A549 (cell line): Measurements from ENCODE around the gene TMEM132D.

ENCODE experiments used
- CHD4 ChIP-seq: fragments of 200-600 bp; sonication (generic); IDR thresholded peaks from 2 replicates; pipeline ENCODE4 v1.6.1; 2016; ENCODE audit warnings: antibody characterized with exemption, mild to moderate bottlenecking, borderline replicate concordance
- EP300 ChIP-seq, 2 experiments: fragments of >200 bp; sonication (Bioruptor Twin); formaldehyde crosslinking; IDR thresholded peaks; 2 replicates in 1 of 2; 3 replicates in 1 of 2; pipeline ENCODE4 v1.6.1; 2016 to 2017
- NPAS2 ChIP-seq: fragments of 250-450 bp; sonication (Bioruptor Pico); IDR thresholded peaks from 2 replicates; pipeline ENCODE4 v1.8.0; 2022; ENCODE audit warnings: mild to moderate bottlenecking, moderate library complexity, borderline replicate concordance
- RAD21 ChIP-seq, 2 experiments: fragments of >200 bp in 1 of 2; sonication (Bioruptor Twin) in 1 of 2; formaldehyde crosslinking in 1 of 2; IDR thresholded peaks in 1 of 2; conservative IDR thresholded peaks in 1 of 2; 2 replicates in 1 of 2; 3 replicates in 1 of 2; pipeline ENCODE4 v1.6.1; 2012 to 2018; ENCODE audit warnings: inconsistent platforms in 1 of 2
- RNF2 ChIP-seq: fragments of 200-600 bp; sonication (generic); IDR thresholded peaks from 2 replicates; pipeline ENCODE4 v1.6.1; 2016; ENCODE audit warnings: low read depth, mild to moderate bottlenecking, antibody characterized with exemption, moderate library complexity, borderline replicate concordance
- TF ChIP-seq, protein P1 (sequence below): fragments of >200 bp; sonication (Bioruptor Twin); formaldehyde crosslinking; IDR thresholded peaks from 3 replicates; pipeline ENCODE4 v1.5.1; 2016

DNA sequence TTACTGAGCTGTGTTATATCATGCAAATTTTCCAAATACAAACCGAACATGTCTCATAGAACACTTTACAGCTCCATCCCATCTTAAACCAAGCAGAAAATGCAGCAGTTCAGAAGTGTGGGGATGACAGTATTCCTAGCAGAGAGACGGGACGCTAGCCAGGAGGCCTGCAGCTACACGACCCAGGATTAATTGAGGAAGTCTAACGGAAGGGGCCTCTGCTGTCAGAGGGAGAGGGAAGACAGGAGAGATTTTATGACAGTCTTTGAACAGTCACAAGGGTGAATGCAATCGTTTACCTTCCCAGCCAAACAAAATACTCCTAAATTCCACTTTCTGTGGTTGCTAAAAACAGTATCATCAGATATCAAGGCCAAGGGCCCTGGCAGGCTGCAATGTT lies 261.9 kb downstream of the TMEM132D start:
- TF ChIP-seq NPAS2 (no peak), CHD4 (no peak), EP300 (IDR thresholded peaks at IDR 0.05) (no peak), RAD21 (conservative IDR thresholded peaks at IDR 0.05 in 1 of 2, IDR thresholded peaks at IDR 0.05 in 1 of 2) (no peak), RNF2 (no peak)
- TF ChIP-seq, protein P1, sequence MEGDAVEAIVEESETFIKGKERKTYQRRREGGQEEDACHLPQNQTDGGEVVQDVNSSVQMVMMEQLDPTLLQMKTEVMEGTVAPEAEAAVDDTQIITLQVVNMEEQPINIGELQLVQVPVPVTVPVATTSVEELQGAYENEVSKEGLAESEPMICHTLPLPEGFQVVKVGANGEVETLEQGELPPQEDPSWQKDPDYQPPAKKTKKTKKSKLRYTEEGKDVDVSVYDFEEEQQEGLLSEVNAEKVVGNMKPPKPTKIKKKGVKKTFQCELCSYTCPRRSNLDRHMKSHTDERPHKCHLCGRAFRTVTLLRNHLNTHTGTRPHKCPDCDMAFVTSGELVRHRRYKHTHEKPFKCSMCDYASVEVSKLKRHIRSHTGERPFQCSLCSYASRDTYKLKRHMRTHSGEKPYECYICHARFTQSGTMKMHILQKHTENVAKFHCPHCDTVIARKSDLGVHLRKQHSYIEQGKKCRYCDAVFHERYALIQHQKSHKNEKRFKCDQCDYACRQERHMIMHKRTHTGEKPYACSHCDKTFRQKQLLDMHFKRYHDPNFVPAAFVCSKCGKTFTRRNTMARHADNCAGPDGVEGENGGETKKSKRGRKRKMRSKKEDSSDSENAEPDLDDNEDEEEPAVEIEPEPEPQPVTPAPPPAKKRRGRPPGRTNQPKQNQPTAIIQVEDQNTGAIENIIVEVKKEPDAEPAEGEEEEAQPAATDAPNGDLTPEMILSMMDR, result no peak
